Measurements from ENCODE around the gene STOX2.
A peak's percentile ranks its signal among the peaks of the same experiment; 100 is the strongest.

Gene STOX2

DNA sequence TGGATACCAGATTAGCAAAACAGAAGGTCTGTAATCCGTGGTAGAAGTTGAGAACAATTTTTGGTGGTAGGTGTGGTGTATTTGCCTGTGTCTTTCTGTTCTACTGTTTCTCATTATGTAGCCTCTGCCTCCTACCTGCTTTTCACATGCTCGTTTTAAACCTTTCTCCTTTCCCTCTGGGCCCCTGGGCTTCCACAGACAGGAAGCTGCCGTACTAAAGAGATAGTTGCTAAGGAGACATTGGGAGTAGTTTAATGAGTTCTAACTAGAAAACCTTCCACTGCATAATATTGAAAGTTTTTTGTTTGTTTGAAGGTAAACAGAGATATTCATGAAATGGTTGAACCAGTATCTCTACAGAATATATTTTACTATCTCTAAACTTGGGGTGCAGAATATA lies 107.8 kb downstream of the STOX2 start:
- DNase-seq (ENCODE audit: low read depth), result peak; percentile 27
- TF ChIP-seq, protein P1, sequence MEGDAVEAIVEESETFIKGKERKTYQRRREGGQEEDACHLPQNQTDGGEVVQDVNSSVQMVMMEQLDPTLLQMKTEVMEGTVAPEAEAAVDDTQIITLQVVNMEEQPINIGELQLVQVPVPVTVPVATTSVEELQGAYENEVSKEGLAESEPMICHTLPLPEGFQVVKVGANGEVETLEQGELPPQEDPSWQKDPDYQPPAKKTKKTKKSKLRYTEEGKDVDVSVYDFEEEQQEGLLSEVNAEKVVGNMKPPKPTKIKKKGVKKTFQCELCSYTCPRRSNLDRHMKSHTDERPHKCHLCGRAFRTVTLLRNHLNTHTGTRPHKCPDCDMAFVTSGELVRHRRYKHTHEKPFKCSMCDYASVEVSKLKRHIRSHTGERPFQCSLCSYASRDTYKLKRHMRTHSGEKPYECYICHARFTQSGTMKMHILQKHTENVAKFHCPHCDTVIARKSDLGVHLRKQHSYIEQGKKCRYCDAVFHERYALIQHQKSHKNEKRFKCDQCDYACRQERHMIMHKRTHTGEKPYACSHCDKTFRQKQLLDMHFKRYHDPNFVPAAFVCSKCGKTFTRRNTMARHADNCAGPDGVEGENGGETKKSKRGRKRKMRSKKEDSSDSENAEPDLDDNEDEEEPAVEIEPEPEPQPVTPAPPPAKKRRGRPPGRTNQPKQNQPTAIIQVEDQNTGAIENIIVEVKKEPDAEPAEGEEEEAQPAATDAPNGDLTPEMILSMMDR (IDR thresholded peaks at IDR 0.05; ENCODE audit: low read length, missing control alignments), result no peak
- no peak overlapping the region for H3K4me3 ChIP-seq (replicated peaks; ENCODE audit: low read depth, low read length)

DNA sequence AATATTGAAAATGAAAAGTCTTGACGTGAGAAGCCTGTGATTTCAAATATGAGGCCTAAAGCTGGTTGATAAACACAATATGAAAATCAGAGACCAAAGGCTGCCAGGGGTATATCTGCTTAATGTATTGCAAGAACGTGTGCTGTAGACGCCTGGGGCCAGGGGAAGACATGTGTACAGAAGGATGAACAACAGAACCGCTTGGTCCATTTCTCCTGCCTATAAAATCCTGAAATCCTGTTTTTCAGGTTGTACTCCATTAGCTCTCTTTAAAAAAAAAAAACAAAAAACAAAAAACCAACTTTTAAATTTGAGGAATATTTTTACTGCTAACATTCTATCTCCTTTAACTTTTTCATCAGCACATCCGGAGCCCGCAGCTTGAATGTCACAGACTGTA lies 109.2 kb downstream of the STOX2 start:
- TF ChIP-seq, protein P1 (IDR thresholded peaks at IDR 0.05; ENCODE audit: low read length, missing control alignments), result no peak
- no peak overlapping the region for H3K4me3 ChIP-seq (replicated peaks; ENCODE audit: low read depth, low read length)
- no peak for DNase-seq (ENCODE audit: low read depth)

DNA sequence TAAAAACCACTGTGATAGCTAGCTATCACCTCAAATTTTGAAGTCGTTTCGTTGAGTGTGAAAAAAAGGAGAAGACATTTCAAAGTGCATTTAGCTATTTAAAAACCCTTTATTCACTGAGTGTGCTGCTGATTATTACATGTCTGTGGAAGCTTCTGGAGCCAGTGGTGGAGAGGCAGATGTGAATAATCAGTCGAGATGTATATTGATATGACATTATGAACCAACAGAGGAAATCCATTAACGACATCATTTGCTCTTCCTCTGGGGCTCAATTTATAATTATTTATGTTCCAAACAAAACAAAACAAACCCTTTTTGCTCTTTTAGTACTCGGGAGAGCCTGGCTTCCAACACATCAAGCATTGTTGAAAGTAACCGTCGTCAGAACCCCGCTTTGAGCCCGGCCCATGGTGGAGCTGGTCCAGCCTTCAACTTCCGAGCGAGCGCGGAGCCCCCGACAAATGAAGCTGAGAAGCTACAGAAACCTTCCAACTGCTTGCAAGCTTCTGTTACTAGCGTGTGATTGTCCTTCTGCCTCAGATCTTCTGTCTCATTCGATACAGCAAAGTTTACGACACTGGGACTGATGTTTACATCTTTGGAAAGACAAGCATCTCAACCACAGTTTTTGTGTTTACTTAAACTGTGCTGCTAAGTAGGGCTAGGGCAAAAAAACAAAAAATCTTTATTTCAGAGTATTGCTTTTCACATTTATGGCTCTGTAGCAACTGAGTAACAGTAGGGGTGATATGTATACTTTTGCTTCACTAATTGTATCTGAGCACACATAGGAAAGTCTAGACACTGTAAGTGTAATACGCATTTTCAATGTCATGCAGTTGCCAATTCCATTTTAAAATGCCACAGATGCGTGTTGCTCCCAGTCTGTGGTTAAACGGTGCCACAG lies 111.9 kb downstream of the STOX2 start:
- TF ChIP-seq, protein P1 (IDR thresholded peaks at IDR 0.05; ENCODE audit: low read length, missing control alignments), result no peak
- DNase-seq (ENCODE audit: low read depth), result no peak
- H3K4me3 ChIP-seq (replicated peaks; ENCODE audit: low read depth, low read length), result no peak overlapping the region

DNA sequence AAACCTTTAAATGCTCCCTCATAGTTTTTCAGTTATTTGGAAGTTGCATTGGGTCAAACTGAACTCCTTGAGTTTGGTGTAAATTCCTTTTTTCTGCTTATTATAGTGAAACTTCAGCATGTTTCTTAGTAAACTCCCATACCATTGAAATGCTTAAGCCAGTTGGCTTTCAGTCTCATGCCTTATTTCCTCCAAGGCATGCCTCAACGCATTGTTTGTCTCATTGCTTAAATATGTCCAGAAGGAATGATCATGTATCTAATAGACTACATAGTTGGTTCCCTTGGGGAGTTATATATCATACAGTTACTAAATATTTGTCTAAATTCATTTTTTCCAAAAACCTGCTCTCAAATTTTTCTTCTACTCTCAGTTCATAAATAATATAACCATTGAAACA lies 114.0 kb downstream of the STOX2 start:
- TF ChIP-seq, protein P1 (IDR thresholded peaks at IDR 0.05; ENCODE audit: low read length, missing control alignments), result no peak
- H3K4me3 ChIP-seq (replicated peaks; ENCODE audit: low read depth, low read length), result no peak overlapping the region
- peak; percentile 9 for DNase-seq (ENCODE audit: low read depth)

DNA sequence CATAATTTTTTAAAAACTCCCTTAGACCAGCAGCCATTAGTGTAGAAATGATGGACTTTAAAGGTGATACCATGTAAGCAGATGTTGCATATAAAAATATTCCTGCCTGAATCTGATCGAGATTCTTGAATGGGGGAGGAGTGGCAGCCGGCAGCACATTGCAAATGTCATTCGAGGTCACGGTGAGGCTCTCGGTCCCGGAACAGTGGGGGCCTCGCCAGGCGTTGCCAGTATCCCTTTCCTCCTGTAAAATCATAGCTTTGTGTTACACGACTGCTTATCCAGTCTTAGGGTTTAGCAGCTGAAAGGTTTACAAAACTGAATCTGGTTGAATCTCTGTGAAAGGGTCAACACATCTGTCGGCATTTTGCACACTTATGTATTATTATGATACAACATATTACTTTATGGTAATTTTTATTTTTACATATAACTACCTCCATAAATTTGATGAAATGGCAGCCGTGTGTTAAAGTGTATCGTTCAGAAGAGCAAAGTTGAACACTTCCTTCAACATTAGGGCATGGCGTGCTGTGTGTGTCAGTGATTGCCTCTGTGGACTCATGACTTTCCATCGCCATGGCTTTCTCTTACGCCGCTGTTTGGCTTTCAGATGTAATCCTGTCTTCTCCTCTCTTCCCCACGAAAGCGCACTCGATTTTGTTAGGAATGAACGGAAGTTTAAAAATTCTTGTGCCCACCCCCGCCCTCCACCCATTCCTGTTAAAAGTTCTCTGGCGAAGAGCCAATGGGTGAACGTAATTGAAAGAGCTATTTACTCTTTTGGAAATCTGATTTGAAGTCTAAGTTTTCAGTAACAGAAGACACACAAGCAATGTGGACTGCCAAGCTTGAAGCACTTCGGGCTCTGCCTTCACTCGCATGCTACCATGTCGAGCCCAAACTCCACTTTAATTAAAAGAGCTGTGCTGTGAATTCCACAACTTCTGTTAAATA lies 114.8 kb downstream of the STOX2 start:
- TF ChIP-seq, protein P1 (IDR thresholded peaks at IDR 0.05; ENCODE audit: low read length, missing control alignments), result no peak
- H3K4me3 ChIP-seq (replicated peaks; ENCODE audit: low read depth, low read length), result no peak overlapping the region
- no peak for DNase-seq (ENCODE audit: low read depth)

DNA sequence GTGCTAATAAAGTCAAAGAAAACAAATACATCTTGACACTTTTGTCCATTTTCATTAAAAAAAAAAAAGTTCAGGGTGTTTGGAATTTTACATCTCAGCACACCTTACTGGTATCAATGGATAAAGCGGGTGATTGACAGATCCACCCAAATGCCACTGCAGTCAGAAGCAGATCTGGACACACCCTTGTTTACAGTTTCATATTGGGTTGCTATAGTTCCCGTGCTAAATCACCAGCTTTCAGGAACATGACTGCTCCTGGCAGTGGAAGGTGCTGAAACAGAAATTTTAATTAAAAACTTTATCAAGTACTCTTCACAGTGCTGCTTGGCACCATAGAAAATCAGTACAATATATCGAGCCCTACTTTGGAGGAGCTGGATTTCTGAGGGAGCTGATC lies 116.3 kb downstream of the STOX2 start:
- H3K4me3 ChIP-seq (replicated peaks; ENCODE audit: low read depth, low read length), result no peak overlapping the region
- TF ChIP-seq, protein P1 (IDR thresholded peaks at IDR 0.05; ENCODE audit: low read length, missing control alignments), result no peak
- no peak for DNase-seq (ENCODE audit: low read depth)
